Measurements from ENCODE around the gene ST8SIA2.

DNA sequence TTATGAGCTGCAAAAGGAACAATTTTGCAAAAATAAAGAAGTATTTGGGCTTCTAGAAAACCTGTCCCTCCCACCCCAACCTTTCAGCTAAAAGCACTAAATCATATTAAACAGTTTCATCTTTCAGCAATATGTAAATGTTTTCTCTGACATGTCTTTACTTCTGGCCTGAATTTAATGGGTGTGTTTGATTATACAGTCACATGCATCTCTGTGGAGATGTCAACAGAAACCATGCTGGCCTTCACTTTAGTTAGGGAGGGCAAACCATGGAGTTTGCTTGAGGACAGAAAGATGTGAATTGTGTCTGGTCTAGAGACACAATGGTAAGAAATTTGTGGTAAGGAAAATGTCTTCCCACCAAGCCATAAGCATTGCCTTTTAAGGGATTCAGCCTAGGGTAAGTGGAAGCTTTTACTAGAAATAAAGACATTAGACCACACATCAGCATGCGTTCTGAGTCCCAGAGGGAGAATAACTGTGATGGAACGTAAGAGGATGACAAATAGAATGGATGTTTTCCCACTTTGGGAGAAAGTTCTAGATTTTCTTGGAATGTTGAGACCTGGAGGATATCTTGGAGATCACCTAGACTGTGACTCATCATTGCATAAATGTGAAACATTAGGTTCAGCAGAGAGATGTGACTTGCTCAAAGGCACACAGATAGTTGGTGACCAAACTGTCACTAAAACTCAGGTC is 68.9 kb downstream of the ST8SIA2 start:
- TF ChIP-seq FOXJ3 (CRISPR knock-in tag; IDR thresholded peaks at IDR 0.05; ENCODE audit: borderline replicate concordance) (no peak), TEAD4 (CRISPR knock-in tag; IDR thresholded peaks at IDR 0.05) (no peak), IRF2 (CRISPR knock-in tag; IDR thresholded peaks at IDR 0.05; ENCODE audit: borderline replicate concordance, low read depth) (no peak)
- TF ChIP-seq, protein P1, sequence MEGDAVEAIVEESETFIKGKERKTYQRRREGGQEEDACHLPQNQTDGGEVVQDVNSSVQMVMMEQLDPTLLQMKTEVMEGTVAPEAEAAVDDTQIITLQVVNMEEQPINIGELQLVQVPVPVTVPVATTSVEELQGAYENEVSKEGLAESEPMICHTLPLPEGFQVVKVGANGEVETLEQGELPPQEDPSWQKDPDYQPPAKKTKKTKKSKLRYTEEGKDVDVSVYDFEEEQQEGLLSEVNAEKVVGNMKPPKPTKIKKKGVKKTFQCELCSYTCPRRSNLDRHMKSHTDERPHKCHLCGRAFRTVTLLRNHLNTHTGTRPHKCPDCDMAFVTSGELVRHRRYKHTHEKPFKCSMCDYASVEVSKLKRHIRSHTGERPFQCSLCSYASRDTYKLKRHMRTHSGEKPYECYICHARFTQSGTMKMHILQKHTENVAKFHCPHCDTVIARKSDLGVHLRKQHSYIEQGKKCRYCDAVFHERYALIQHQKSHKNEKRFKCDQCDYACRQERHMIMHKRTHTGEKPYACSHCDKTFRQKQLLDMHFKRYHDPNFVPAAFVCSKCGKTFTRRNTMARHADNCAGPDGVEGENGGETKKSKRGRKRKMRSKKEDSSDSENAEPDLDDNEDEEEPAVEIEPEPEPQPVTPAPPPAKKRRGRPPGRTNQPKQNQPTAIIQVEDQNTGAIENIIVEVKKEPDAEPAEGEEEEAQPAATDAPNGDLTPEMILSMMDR (IDR thresholded peaks at IDR 0.05) = no peak

Measured in WTC11 (cell line).